OCI-LY7 (cell line): Measurements from ENCODE around the gene PCP2.

Experiments
- CTCF ChIP-seq: fragments of 200-600 bp; sonication (generic); conservative IDR thresholded peaks from 2 replicates; pipeline ENCODE4 v1.5.1; 2014; ENCODE audit warnings: mild to moderate bottlenecking, antibody characterized with exemption, low read length, moderate library complexity, mixed read lengths
- EZH2phosphoT487 ChIP-seq: fragments of 200-600 bp; sonication (generic); IDR thresholded peaks from 2 replicates; pipeline ENCODE4 v1.6.1; 2018; ENCODE audit warnings: low read depth, borderline replicate concordance, mild to moderate bottlenecking, mixed run types, antibody characterized with exemption, low read length, moderate library complexity, mixed read lengths

GRCh38 chr19:7655581-7655980, 22.1 kb upstream of the PCP2 start:
- TF ChIP-seq CTCF (no peak), EZH2phosphoT487 (no peak)
